GM12875 (cell line): ENCODE measurements around the gene CDC14A.

ENCODE experiments used
- H3K4me3 ChIP-seq: one replicate; pipeline ENCODE4 v1.5.1; 2011; ENCODE audit warnings: low read depth, low read length, control low read depth
- CTCF ChIP-seq: IDR thresholded peaks from 2 replicates; pipeline ENCODE4 v1.5.1; 2011; ENCODE audit warnings: low read depth, mild to moderate bottlenecking, control low read depth, inconsistent platforms, low read length, moderate library complexity, borderline replicate concordance; ENCODE audit not compliant: insufficient read depth

CDC14A gene

GRCh38 chr1:100382657-100383056 lies 30.4 kb downstream of the CDC14A start:
- H3K4me3 ChIP-seq = no peak overlapping the region
- no peak for TF ChIP-seq CTCF

GRCh38 chr1:100383743-100384405 lies 31.6 kb downstream of the CDC14A start:
- no peak for TF ChIP-seq CTCF
- H3K4me3 ChIP-seq = no peak overlapping the region

DNA sequence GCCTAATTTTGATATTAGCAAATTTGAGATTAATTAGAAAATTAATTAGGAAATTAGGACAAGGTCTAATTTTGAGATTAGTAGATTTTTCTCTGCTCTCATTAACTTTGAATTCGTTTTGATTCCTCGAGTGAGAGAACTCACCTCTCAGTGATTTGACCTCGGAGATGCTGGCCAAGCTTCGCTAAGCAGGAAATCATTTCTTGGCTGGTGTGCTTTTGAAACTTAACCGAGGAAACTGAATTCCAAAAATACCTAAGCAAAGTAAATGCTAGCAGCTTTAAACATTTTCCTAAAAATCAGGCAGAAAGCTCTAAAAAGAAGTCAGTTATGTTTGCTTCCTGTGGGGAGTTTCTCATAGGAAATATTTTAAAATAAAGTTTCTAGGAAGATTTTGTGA lies 34.9 kb downstream of the CDC14A start:
- no peak for TF ChIP-seq CTCF
- H3K4me3 ChIP-seq = no peak overlapping the region

DNA sequence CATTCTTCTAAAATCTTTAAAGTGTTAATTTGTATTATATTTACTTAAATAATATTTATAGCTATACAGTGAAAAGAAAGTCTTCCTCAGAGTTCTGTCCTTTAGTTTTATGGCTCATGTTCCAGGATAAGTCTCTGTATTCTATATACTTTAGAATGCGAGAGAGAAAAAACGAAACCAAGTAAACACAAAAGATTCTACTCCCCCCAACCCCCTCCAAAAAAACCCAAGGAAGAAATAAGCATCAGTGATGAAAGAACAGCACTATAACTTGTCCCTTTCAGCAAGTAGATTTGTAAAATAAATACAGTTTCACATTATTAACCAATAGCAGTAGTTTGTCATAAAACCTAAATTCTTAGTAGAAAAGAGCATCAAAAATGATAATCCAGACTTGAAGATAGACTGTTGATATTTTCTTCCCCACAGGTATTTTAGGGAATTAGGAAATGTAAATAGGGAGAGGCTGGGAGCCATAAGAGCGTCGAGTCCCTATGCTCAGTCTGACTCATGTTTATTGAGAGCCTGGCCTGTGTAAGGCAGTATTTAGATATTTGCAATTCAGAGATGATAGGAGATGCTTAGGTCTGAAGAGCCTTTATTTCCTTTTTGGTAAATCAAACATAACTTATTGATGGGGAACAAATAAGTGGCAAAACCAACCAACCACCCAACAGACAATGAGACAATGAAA lies 35.5 kb downstream of the CDC14A start:
- H3K4me3 ChIP-seq = no peak overlapping the region
- no peak for TF ChIP-seq CTCF

DNA sequence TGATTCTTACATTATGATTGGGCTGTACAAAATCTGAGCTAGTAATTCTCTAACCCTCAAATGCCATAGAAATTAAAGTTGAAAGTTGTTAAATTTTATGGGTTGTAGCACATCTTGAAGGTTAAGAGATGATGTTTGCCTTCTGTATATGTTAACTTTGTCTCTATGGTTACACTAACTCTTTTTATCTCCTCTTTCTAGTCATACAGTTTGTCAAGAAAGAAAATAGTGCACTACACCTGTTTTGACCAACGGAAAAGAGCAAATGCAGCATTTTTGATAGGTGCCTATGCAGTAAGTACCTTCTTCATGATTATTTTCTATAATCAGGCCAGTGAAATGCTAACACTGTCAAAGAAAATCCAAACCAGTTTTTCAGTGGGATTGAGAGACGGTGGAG lies 38.2 kb downstream of the CDC14A start:
- no peak overlapping the region for H3K4me3 ChIP-seq
- no peak for TF ChIP-seq CTCF

- no peak for TF ChIP-seq CTCF
- no peak overlapping the region for H3K4me3 ChIP-seq
Measured at GRCh38 chr1:100391675-100392074, 39.4 kb downstream of the CDC14A start.

DNA sequence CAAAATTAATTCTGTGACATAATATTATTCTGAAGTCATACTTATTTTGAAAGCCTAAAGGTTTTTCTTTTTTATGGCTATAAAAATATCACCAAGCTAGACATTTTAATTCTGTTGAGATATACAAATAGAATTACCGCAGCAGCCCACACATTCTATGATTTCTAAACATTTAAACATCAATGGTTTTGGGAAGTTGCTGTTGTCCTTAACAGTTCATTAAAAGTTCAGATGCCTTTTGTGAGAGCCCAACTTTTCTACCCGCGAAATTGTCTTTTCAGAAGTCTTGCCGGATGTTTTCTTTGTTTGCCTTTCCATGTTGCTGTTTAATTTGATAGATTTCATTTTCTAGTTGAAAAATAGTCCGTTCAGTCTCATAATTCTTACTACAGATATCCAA lies 40.5 kb downstream of the CDC14A start:
- TF ChIP-seq CTCF = no peak
- no peak overlapping the region for H3K4me3 ChIP-seq
